Measurements from ENCODE around the gene HADHB.
"Not testable (repeated sequence)": the region's sequence is repeated elsewhere in the genome, so short reads cannot be mapped to it uniquely, and the experiment has no call there.

The HADHB gene

DNA sequence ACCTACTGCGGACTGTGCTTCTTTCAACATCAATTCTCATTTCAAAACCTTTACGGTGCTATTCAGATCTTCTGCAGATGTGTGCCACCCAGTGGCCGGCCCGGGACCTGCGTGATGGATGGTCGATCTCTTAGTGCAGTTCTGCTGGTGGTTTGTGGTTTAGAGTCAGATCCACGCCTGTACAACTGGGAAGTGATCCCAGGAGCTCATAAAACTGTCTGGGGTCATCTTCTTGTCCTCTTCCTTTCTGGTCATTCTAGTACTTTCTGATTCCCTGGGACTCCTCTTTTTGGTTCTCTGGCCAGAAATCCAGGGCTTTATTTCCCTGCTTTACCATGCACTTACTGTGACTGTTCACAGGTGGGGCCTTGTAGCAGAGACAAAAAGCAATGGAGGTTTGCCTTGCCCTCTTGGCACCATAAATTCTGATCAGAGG, 85.4 kb downstream of the HADHB start:
- peak; percentile 80 for DNase-seq (ENCODE audit: low spot score)

GRCh38 chr2:26330604-26331003, 85.9 kb downstream of the HADHB start:
- no peak for DNase-seq (ENCODE audit: low spot score)

DNA sequence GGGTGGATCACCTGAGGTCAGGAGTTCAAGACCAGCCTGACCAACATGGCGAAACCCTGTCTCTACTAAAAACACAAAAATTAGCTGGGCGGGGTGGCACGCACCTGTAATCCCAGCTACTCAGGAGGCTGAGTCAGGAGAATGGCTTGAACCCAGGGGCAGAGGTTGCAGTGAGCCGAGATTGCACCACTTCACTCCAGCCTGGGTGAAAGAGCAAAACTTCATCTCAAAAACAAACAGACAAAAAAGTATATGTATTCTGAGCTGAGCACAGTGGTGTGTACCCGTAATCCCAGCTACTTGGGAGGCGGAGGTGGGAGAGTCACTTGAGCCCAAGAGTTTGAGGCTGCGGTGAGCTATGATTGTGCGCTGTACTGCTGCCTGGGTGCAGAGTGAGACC, 86.6 kb downstream of the HADHB start:
- DNase-seq (ENCODE audit: low spot score): not testable (repeated sequence)

GRCh38 chr2:26333293-26333692, 88.6 kb downstream of the HADHB start:
- no peak for DNase-seq (ENCODE audit: low spot score)

GRCh38 chr2:26335231-26335630, 90.5 kb downstream of the HADHB start:
- DNase-seq (ENCODE audit: low spot score): no peak

GRCh38 chr2:26336719-26337118, 92.0 kb downstream of the HADHB start:
- DNase-seq (ENCODE audit: low spot score): no peak

DNA sequence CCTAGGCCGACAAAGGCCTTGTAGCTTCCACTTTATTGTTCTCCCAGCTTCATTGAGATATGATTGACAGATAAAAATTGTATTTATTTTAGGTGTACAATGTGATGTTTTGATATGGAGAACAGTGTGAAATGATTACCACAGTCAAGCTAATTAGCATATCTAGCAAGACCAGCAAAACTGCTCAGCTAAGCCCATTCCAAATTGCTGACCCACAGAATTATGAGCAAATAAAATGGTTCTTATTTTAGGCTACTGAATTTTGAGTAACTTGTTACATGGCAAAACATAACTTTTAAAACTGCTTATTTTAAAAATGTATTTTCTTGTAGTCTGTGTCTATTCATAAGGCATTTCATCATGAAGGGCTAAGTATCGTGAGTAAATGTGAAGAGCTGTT, 92.6 kb downstream of the HADHB start:
- DNase-seq (ENCODE audit: low spot score): no peak
